H1 (cell line): Measurements from ENCODE around the gene KLF12. TPM values are rescaled to one million over a fixed set of nuclear protein-coding genes. Genes with fewer than 3 reads are reported as not detected.

Experiments
- CTCF ChIA-PET: fragments of 300-600 bp; sonication (Branson Sonifier 250); formaldehyde crosslinking; loops from one replicate; lab custom pipeline; 2021; ENCODE audit not compliant: partially characterized antibody; lab: Charles Lee
- POLR2A ChIA-PET: fragments of 300-600 bp; sonication (Branson Sonifier 250); formaldehyde crosslinking; loops from one replicate; lab custom pipeline; 2021; ENCODE audit warnings: inconsistent platforms; ENCODE audit not compliant: partially characterized antibody; lab: Charles Lee
- DNase-seq, 2 experiments: peaks; one replicate each; pipeline versions ENCODE4 v3.0.0 to v3.0.0-alpha.2; 2010 to 2022; ENCODE audit warnings: low spot score in 2 of 2, low read depth in 1 of 2, mixed read lengths in 1 of 2
- FAIRE-seq: peaks from 2 replicates; lab custom pipeline; 2011; peaks lifted over from hg19 to GRCh38; lab: Jason Lieb, UNC
- H2AFZ ChIP-seq: 2 replicates; pipeline ENCODE4 v1.8.1; 2012; ENCODE audit warnings: low read length, inconsistent platforms
- H2AK5ac ChIP-seq: 2 replicates; pipeline ENCODE4 v1.6.1; 2013; ENCODE audit warnings: low read depth, low read length
- H2BK120ac ChIP-seq: replicated peaks from 2 replicates; pipeline ENCODE3; 2013; ENCODE audit warnings: low read depth, low read length, inconsistent platforms
- H2BK12ac ChIP-seq: 2 replicates; pipeline ENCODE4 v1.6.1; 2013; ENCODE audit warnings: low read depth, low read length
- H2BK15ac ChIP-seq: 2 replicates; pipeline ENCODE4 v1.6.1; 2013; ENCODE audit warnings: low read length
- H2BK20ac ChIP-seq: 2 replicates; pipeline ENCODE4 v1.6.1; 2013; ENCODE audit warnings: low read length
- H2BK5ac ChIP-seq: 2 replicates; pipeline ENCODE4 v1.6.1; 2013; ENCODE audit warnings: low read depth, low read length
- H3K14ac ChIP-seq: 2 replicates; pipeline ENCODE4 v1.6.1; 2013; ENCODE audit warnings: inconsistent platforms; ENCODE audit not compliant: insufficient read length
- H3K18ac ChIP-seq: 2 replicates; pipeline ENCODE4 v1.6.1; 2013; ENCODE audit warnings: low read length; ENCODE audit errors: extremely low read depth
- H3K23ac ChIP-seq: 2 replicates; pipeline ENCODE4 v1.6.1; 2013; ENCODE audit warnings: inconsistent platforms; ENCODE audit not compliant: insufficient read length
- H3K23me2 ChIP-seq: 2 replicates; pipeline ENCODE4 v1.6.1; 2013; ENCODE audit warnings: low read depth, low read length
- H3K27ac ChIP-seq: 2 replicates; pipeline ENCODE4 v1.6.1; 2011; ENCODE audit warnings: low read depth, low read length, inconsistent platforms
- H3K27me3 ChIP-seq, 4 experiments: replicated peaks in 1 of 4; 1 replicate in 1 of 4; 2 replicates in 3 of 4; pipeline versions ENCODE4 v1.6.1 to v1.8.1; 2011 to 2013; ENCODE audit warnings: low read length in 3 of 4, mild to moderate bottlenecking in 3 of 4, inconsistent platforms in 2 of 4, mixed read lengths in 2 of 4, moderate library complexity in 1 of 4; ENCODE audit not compliant: control insufficient read depth in 3 of 4, insufficient read depth in 3 of 4; ENCODE audit errors: extremely low read depth in 1 of 4
- H3K36me3 ChIP-seq, 4 experiments: 2 replicates each; pipeline versions ENCODE4 v1.6.1 to v1.8.1; 2011 to 2013; ENCODE audit warnings: mild to moderate bottlenecking in 4 of 4, low read length in 3 of 4, moderate library complexity in 2 of 4, control low read depth in 1 of 4, inconsistent platforms in 1 of 4; ENCODE audit not compliant: insufficient read depth in 4 of 4, control insufficient read depth in 2 of 4
- H3K4ac ChIP-seq: replicated peaks from 2 replicates; pipeline ENCODE3; 2013; ENCODE audit warnings: low read length, low read depth, mixed read lengths, inconsistent platforms; ENCODE audit not compliant: insufficient read length
- H3K4me1 ChIP-seq, 4 experiments: replicated peaks in 1 of 4; 1 replicate in 1 of 4; 2 replicates in 3 of 4; pipeline versions ENCODE4 v1.6.1 to v1.8.1; 2011 to 2013; ENCODE audit warnings: low read length in 3 of 4, inconsistent platforms in 2 of 4, mixed read lengths in 1 of 4; ENCODE audit not compliant: insufficient read depth in 4 of 4, control insufficient read depth in 3 of 4
- H3K4me2 ChIP-seq, 2 experiments: 2 replicates each; pipeline versions ENCODE4 v1.6.1 to v1.8.1; 2011 to 2013; ENCODE audit warnings: low read depth in 2 of 2, low read length in 2 of 2, control low read depth in 1 of 2, inconsistent platforms in 1 of 2, mild to moderate bottlenecking in 1 of 2; ENCODE audit not compliant: insufficient read depth in 1 of 2
- H3K4me3 ChIP-seq, 4 experiments: fragments of 200-600, 300-600 bp in 1 of 4; sonication (generic), shearing (Covaris generic), sonication (Bioruptor Twin) in 1 of 4; 2 replicates each; pipeline versions ENCODE4 v1.5.1 to v1.8.1; 2011 to 2016; ENCODE audit warnings: low read length in 4 of 4, low read depth in 3 of 4, control low read depth in 2 of 4, inconsistent platforms in 2 of 4, mild to moderate bottlenecking in 2 of 4, mixed read lengths in 1 of 4, moderate library complexity in 1 of 4; ENCODE audit not compliant: insufficient read depth in 2 of 4; ENCODE audit errors: extremely low read depth in 1 of 4
- H3K56ac ChIP-seq: replicated peaks from 2 replicates; pipeline ENCODE3; 2013; ENCODE audit warnings: low read depth, mild to moderate bottlenecking, mixed read lengths, low read length, inconsistent platforms; ENCODE audit not compliant: insufficient read length
- H3K79me1 ChIP-seq: 2 replicates; pipeline ENCODE4 v1.6.1; 2013; ENCODE audit warnings: low read depth, low read length, control low read depth
- H3K79me2 ChIP-seq, 2 experiments: 2 replicates each; pipeline versions ENCODE4 v1.6.1 to v1.8.1; 2012 to 2013; ENCODE audit warnings: low read length in 2 of 2, mild to moderate bottlenecking in 2 of 2, inconsistent platforms in 1 of 2; ENCODE audit not compliant: insufficient read depth in 2 of 2, control insufficient read depth in 1 of 2
- H3K9ac ChIP-seq, 4 experiments: replicated peaks in 1 of 4; 1 replicate in 1 of 4; 2 replicates in 3 of 4; pipeline versions ENCODE4 v1.6.1 to v1.8.1; 2011 to 2013; ENCODE audit warnings: low read depth in 3 of 4, low read length in 3 of 4, control low read depth in 2 of 4, mild to moderate bottlenecking in 2 of 4, moderate library complexity in 2 of 4, inconsistent platforms in 1 of 4; ENCODE audit errors: extremely low read depth in 1 of 4
- H3K9me3 ChIP-seq, 2 experiments: 2 replicates each; pipeline versions ENCODE4 v1.6.1 to v1.8.1; 2012 to 2013; ENCODE audit warnings: mild to moderate bottlenecking in 2 of 2, moderate library complexity in 2 of 2, control low read depth in 1 of 2, inconsistent platforms in 1 of 2, low read depth in 1 of 2, low read length in 1 of 2, mixed read lengths in 1 of 2; ENCODE audit not compliant: insufficient read depth in 2 of 2
- H4K20me1 ChIP-seq, 2 experiments: replicated peaks in 1 of 2; 2 replicates each; pipeline versions ENCODE3 to v1.8.1; 2011 to 2013; ENCODE audit warnings: inconsistent platforms in 2 of 2, low read length in 2 of 2, mild to moderate bottlenecking in 1 of 2; ENCODE audit not compliant: insufficient read depth in 2 of 2, control insufficient read depth in 1 of 2
- H4K5ac ChIP-seq: 2 replicates; pipeline ENCODE4 v1.6.1; 2013; ENCODE audit warnings: low read length, low read depth, mixed read lengths, inconsistent platforms; ENCODE audit not compliant: insufficient read length
- H4K8ac ChIP-seq: 2 replicates; pipeline ENCODE4 v1.8.0; 2013; ENCODE audit warnings: mild to moderate bottlenecking, moderate library complexity, low read length, inconsistent platforms; ENCODE audit not compliant: insufficient read depth; ENCODE audit errors: extremely low read depth
- H4K91ac ChIP-seq: replicated peaks from 2 replicates; pipeline ENCODE3; 2013; ENCODE audit warnings: low read length, mixed read lengths, inconsistent platforms; ENCODE audit not compliant: insufficient read length
- CTBP2 ChIP-seq: IDR thresholded peaks from 2 replicates; pipeline ENCODE4 v1.7.0; 2011; ENCODE audit warnings: borderline replicate concordance, mild to moderate bottlenecking, moderate library complexity, mixed read lengths, low read length; ENCODE audit not compliant: insufficient read depth, insufficient read length
- EZH2 ChIP-seq: fragments of 200-600 bp; sonication (generic); IDR thresholded peaks from 2 replicates; pipeline ENCODE4 v1.7.1; 2012; ENCODE audit warnings: low read depth, mild to moderate bottlenecking, moderate library complexity, low read length, inconsistent platforms; ENCODE audit not compliant: severe bottlenecking
- HDAC6 ChIP-seq: IDR thresholded peaks from one replicate; pipeline ENCODE4 v1.7.1; 2012; ENCODE audit warnings: low read depth, mild to moderate bottlenecking, inconsistent platforms, low read length, moderate library complexity
- JUN ChIP-seq: IDR thresholded peaks from 2 replicates; pipeline ENCODE4 v1.6.1; 2011; ENCODE audit warnings: low read depth, mild to moderate bottlenecking, improper control_type of control experiment, low read length
- JUND ChIP-seq: IDR thresholded peaks from 2 replicates; pipeline ENCODE4 v1.6.1; 2011; ENCODE audit warnings: mild to moderate bottlenecking, improper control_type of control experiment, low read length
- POLR2AphosphoS5 ChIP-seq: IDR thresholded peaks from 2 replicates; pipeline ENCODE4 v1.6.1; 2011; ENCODE audit warnings: low read depth, low read length
- POU5F1 ChIP-seq: IDR thresholded peaks from 2 replicates; pipeline ENCODE4 v1.6.1; 2011; ENCODE audit warnings: low read depth, mild to moderate bottlenecking, low read length, moderate library complexity
- RBBP5 ChIP-seq: IDR thresholded peaks from 2 replicates; pipeline ENCODE4 v1.7.1; 2012; ENCODE audit warnings: low read depth, mild to moderate bottlenecking, inconsistent platforms, low read length, moderate library complexity, borderline replicate concordance
- SAP30 ChIP-seq: fragments of 300-600 bp; sonication (generic); IDR thresholded peaks from 2 replicates; pipeline ENCODE4 v1.7.1; 2012; ENCODE audit warnings: low read length, moderate library complexity, mild to moderate bottlenecking, inconsistent platforms; ENCODE audit not compliant: insufficient read depth, insufficient replicate concordance
- SIN3A ChIP-seq, 2 experiments: IDR thresholded peaks in 1 of 2; conservative IDR thresholded peaks in 1 of 2; 2 replicates each; pipeline ENCODE4 v1.6.1; 2011 to 2012; ENCODE audit warnings: low read length in 2 of 2, improper control_type of control experiment in 1 of 2, low read depth in 1 of 2, mild to moderate bottlenecking in 1 of 2
- WGBS, 2 experiments: shearing (Covaris generic) in 1 of 2; methylation state at CpG; one replicate each; pipeline versions ENCODE4 v1.1.6 to v1.1.7; 2013 to 2015; ENCODE audit warnings: low lambda C conversion rate in 2 of 2, mixed read lengths in 2 of 2, inconsistent platforms in 1 of 2, low coverage in 1 of 2, missing lambda C conversion rate in 1 of 2; ENCODE audit not compliant: insufficient replicate concordance in 2 of 2, insufficient coverage in 1 of 2, insufficient read length in 1 of 2; ENCODE audit errors: extremely low coverage in 1 of 2, missing lambda C conversion rate in 1 of 2; 5-methylcytosine and 5-hydroxymethylcytosine counted together
- polyA plus RNA-seq, 7 experiments: library from polyadenylated mRNA; depleted of rRNA in 3 of 7; stranded (reverse) in 5 of 7; unstranded in 2 of 7; fragments of >200 nt in 5 of 7; fragments of 200-250 nt in 2 of 7; gene quantifications; 1 replicate in 5 of 7; 2 replicates in 1 of 7; 4 replicates in 1 of 7; pipeline versions ENCODE4 v1.2.1 to v1.2.3, GENCODE V29; 2011 to 2013; ENCODE audit warnings: missing spikeins in 2 of 7, mixed read lengths in 2 of 7
- total RNA-seq: library from RNA; stranded (reverse); fragmentation: NEBNext Ultra II Directional; extraction: Animal tissue kit (Norgen Biotek cat#: 25700); gene quantifications from 2 replicates; pipeline ENCODE4 v1.2.1, GENCODE V29; 2021
- TF ChIP-seq, protein P1 (sequence below), 3 experiments: IDR thresholded peaks; 1 replicate in 2 of 3; 2 replicates in 1 of 3; pipeline versions ENCODE4 v1.5.1 to v1.6.1; 2011; ENCODE audit warnings: low read length in 3 of 3, mild to moderate bottlenecking in 3 of 3, inconsistent platforms in 2 of 3, low read depth in 1 of 3, moderate library complexity in 1 of 3; ENCODE audit not compliant: insufficient read depth in 1 of 3; ENCODE audit errors: control extremely low read depth in 1 of 3

Gene KLF12
- total and polyA plus RNA-seq, 2 of the 8 experiments (the other 6 are each of a cell fraction or from before 2014, with no cell fraction given), result 6.6 to 12.1 TPM

- Histone ChIP-seq H3K23me2 (no peaks in the 10 kb centered on the region), H4K20me1 (no peaks in the 10 kb centered on the region), H3K56ac (no peak overlapping the region), H4K91ac (no peak overlapping the region), H4K8ac (no peak overlapping the region), H3K27ac (no peak overlapping the region), H3K27me3 (no peaks in the 10 kb centered on the region), H3K4ac (no peak overlapping the region), H3K79me2 (no peaks in the 10 kb centered on the region), H2AFZ (no peak overlapping the region), H2BK120ac (no peak overlapping the region), H3K4me2 (no peak overlapping the region), H3K36me3 (no peaks in the 10 kb centered on the region), H3K9me3 (no peaks in the 10 kb centered on the region), H3K79me1 (no peaks in the 10 kb centered on the region), H3K18ac (no peak overlapping the region), H2BK12ac (no peak overlapping the region), H2BK15ac (no peak overlapping the region), H2BK5ac (no peak overlapping the region), H3K9ac (no peak overlapping the region), H4K5ac (no peak overlapping the region), H3K14ac (no peak overlapping the region), H3K4me1 (no peaks in the 10 kb centered on the region; a peak in 1 of 7 replicates), H2AK5ac (no peak overlapping the region), H2BK20ac (no peak overlapping the region), H3K23ac (no peak overlapping the region), H3K4me3 (no peak overlapping the region)
- POLR2A ChIA-PET, result no interaction called here
- FAIRE-seq, result no peak
- 85% methylated on average over 2 of the region's 2 CpGs; no CpG with 5 or more reads in 1 of the 2 experiments for WGBS, 2 experiments
- CTCF ChIA-PET, result no interaction called here
- DNase-seq, result no peak
- TF ChIP-seq POU5F1 (no peak), SIN3A (conservative IDR thresholded peaks at IDR 0.05 in 1 of 2, IDR thresholded peaks at IDR 0.05 in 1 of 2; ENCODE audit: low read depth in 1 of 2, low read length in 2 of 2) (no peak), RBBP5 (no peak), JUN (no peak), HDAC6 (no peak), EZH2 (no peak), CTBP2 (no peak), SAP30 (no peak), POLR2AphosphoS5 (no peak), JUND (no peak)
- TF ChIP-seq, protein P1, sequence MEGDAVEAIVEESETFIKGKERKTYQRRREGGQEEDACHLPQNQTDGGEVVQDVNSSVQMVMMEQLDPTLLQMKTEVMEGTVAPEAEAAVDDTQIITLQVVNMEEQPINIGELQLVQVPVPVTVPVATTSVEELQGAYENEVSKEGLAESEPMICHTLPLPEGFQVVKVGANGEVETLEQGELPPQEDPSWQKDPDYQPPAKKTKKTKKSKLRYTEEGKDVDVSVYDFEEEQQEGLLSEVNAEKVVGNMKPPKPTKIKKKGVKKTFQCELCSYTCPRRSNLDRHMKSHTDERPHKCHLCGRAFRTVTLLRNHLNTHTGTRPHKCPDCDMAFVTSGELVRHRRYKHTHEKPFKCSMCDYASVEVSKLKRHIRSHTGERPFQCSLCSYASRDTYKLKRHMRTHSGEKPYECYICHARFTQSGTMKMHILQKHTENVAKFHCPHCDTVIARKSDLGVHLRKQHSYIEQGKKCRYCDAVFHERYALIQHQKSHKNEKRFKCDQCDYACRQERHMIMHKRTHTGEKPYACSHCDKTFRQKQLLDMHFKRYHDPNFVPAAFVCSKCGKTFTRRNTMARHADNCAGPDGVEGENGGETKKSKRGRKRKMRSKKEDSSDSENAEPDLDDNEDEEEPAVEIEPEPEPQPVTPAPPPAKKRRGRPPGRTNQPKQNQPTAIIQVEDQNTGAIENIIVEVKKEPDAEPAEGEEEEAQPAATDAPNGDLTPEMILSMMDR (IDR thresholded peaks at IDR 0.05; ENCODE audit: control extremely low read depth in 1 of 3, insufficient read depth in 1 of 3, low read depth in 1 of 3, low read length in 3 of 3), result no peak
These were observed 27.9 kb upstream of the KLF12 start for GRCh38 chr13:74162135-74162534.
